Transverse colon (tissue), 4 donors: ENCODE results near the gene EVI5L. TPM values are rescaled to one million over a fixed set of nuclear protein-coding genes. Genes with fewer than 3 reads are reported as not detected.

Experiments
- DNase-seq: peaks from one replicate; pipeline ENCODE4 v3.0.0-alpha.2; 2019
- H3K27ac ChIP-seq, 4 donors: fragments of 200-600 bp; sonication (generic); 2 replicates each; pipeline ENCODE4 v1.5.1; 2016 to 2018; ENCODE audit warnings: inconsistent platforms in 4 of 4
- H3K27me3 ChIP-seq: fragments of 200-600 bp; sonication (generic); 2 replicates; pipeline ENCODE4 v1.5.1; 2017; ENCODE audit warnings: inconsistent platforms
- H3K36me3 ChIP-seq, 4 donors: fragments of 200-600 bp; sonication (generic); 2 replicates each; pipeline ENCODE4 v1.5.1; 2017 to 2019; ENCODE audit warnings: inconsistent platforms in 4 of 4
- H3K4me1 ChIP-seq, 4 donors: fragments of 200-600 bp; sonication (generic); 2 replicates each; pipeline ENCODE4 v1.5.1; 2017 to 2020; ENCODE audit warnings: inconsistent platforms in 4 of 4
- H3K4me3 ChIP-seq, 4 donors: fragments of 200-600 bp; sonication (generic); 1 replicate in 1 of 4; 2 replicates in 3 of 4; pipeline versions ENCODE4 v1.5.1 to v1.6.1; 2017 to 2019; ENCODE audit warnings: inconsistent platforms in 4 of 4
- H3K9me3 ChIP-seq, 2 donors: fragments of 200-600 bp; sonication (generic); 2 replicates each; pipeline ENCODE4 v1.5.1; 2017 to 2019; ENCODE audit warnings: inconsistent platforms in 2 of 2
- CTCF ChIP-seq, 5 experiments: fragments of 200-600 bp in 3 of 5; fragments of 450-650 bp in 2 of 5; sonication (generic) in 3 of 5; IDR thresholded peaks; 1 replicate in 2 of 5; 2 replicates in 3 of 5; pipeline ENCODE4 v1.5.1; 2016 to 2017; ENCODE audit warnings: antibody characterized with exemption in 5 of 5, inconsistent platforms in 3 of 5, mild to moderate bottlenecking in 2 of 5, moderate library complexity in 1 of 5
- EP300 ChIP-seq: sonication (generic); formaldehyde crosslinking; IDR thresholded peaks from one replicate; pipeline ENCODE4 v1.6.1; 2017; ENCODE audit warnings: antibody characterized with exemption, low read depth
- POLR2A ChIP-seq: fragments of 450-650 bp; IDR thresholded peaks from one replicate; pipeline ENCODE4 v1.6.1; 2016; ENCODE audit warnings: antibody characterized with exemption, mild to moderate bottlenecking, moderate library complexity
- POLR2AphosphoS5 ChIP-seq, 3 donors: sonication (generic); formaldehyde crosslinking; IDR thresholded peaks; one replicate each; pipeline ENCODE4 v1.6.1; 2016; ENCODE audit warnings: antibody characterized with exemption in 3 of 3
- WGBS, 2 donors: methylation state at CpG; one replicate each; pipeline ENCODE4 v1.1.5; 2018; ENCODE audit warnings: low coverage in 1 of 2; 5-methylcytosine and 5-hydroxymethylcytosine counted together
- in situ Hi-C, 4 donors: fragments of 200-750 bp; cut with MboI; loops; one replicate each; pipeline versions ENCODE4 v1.15.0 to v1.15.1; 2017; ENCODE audit warnings: low sequenced_read_pairs in 3 of 4, low pct_ligation_motif_present in 1 of 4, low pct_unique_long_range_greater_than_20kb in 1 of 4
- intact Hi-C: fragments of 100-400 bp; cut with DNase I; formaldehyde crosslinking; loops from one replicate; pipeline ENCODE4 v1.15.1; 2023; ENCODE audit warnings: low total_unique reads
- total RNA-seq, 4 donors: library from RNA; depleted of rRNA; stranded (reverse); fragments of >200 nt; gene quantifications; one replicate each; pipeline ENCODE4 v1.1.0, GENCODE V29; 2016

Gene EVI5L
- total RNA-seq, 4 donors from 2014 or later: 8.5 to 65.8 (median 15.0) TPM

DNA sequence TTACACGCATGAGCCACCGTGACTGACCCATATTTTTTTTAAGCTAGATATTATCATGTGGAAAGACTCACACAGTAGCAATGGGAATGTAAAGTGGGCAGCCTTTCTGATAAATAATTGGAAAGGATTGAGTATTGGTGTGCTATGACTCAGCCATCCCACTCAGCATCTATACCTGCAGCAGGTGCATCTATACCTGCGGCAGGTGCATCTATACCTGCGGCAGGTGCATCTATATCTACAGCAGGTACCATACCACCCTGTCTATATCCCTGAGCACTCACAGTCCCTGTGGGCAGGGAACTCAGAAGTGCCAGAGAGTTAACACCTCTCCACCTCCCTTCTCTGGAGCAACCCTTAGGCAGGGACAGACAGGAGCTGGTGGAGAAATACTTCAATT, 53.1 kb downstream of the EVI5L start:
- H3K4me3 ChIP-seq: no peak overlapping the region
- no peaks in the 10 kb centered on the region for H3K36me3 ChIP-seq
- no peak for TF ChIP-seq POLR2A
- no peak for TF ChIP-seq EP300
- TF ChIP-seq CTCF (IDR thresholded peaks at IDR 0.05): no peak
- TF ChIP-seq POLR2AphosphoS5 (IDR thresholded peaks at IDR 0.05): no peak
- no peak for DNase-seq
- H3K27ac ChIP-seq: no peak overlapping the region
- H3K4me1 ChIP-seq: peaks cover 0 to 4% (median 2%) of the 10 kb centered on the region in 4 donors
- H3K9me3 ChIP-seq: no peaks in the 10 kb centered on the region
- in situ Hi-C loops (no loop called here), intact Hi-C loops (no loop called here)
- H3K27me3 ChIP-seq: peaks cover 26% of the 10 kb centered on the region
- WGBS, 2 donors: 82% methylated on average over 4 of the region's 4 CpGs; no CpG with 5 or more reads in 1 of the 2 donors

- Histone ChIP-seq H3K4me3 (no peak overlapping the region), H3K36me3 (no peaks in the 10 kb centered on the region), H3K9me3 (no peaks in the 10 kb centered on the region), H3K4me1 (peaks cover 0 to 10% (median 9%) of the 10 kb centered on the region in 4 donors), H3K27ac (no peak overlapping the region), H3K27me3 (peaks cover 35% of the 10 kb centered on the region)
- no peak for DNase-seq
- intact Hi-C loops (no loop called here), in situ Hi-C loops (no loop called here)
- 81% methylated on average over 2 of the region's 2 CpGs; no CpG with 5 or more reads in 1 of the 2 donors for WGBS, 2 donors
- TF ChIP-seq POLR2AphosphoS5 (IDR thresholded peaks at IDR 0.05) (no peak), POLR2A (no peak), EP300 (no peak), CTCF (IDR thresholded peaks at IDR 0.05) (no peak)
Observed at GRCh38 chr19:7883796-7884570, 54.0 kb downstream of the EVI5L start.

DNA sequence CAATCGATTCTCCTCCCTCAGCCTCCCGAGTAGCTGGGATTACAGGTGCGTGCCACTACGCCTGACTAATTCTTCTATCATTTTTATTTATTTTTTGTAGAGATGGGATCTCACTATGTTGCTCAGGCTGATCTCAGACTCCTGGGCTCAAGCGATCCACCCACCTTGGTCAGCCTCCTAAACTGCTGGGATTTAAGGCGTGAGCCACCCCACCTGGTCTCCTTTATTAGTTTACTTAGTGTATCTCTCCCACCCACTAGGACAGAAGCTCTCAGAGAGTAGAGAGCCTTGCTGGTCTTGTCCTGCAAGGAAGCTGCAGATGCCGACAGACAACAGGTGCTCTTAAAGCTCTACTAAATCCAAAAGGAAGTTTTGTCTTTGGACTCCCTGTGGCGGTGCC, 55.8 kb downstream of the EVI5L start:
- TF ChIP-seq POLR2A: no peak
- no peak for TF ChIP-seq EP300
- TF ChIP-seq CTCF (IDR thresholded peaks at IDR 0.05): no peak
- no peak for TF ChIP-seq POLR2AphosphoS5 (IDR thresholded peaks at IDR 0.05)
- Histone ChIP-seq H3K27ac (no peak overlapping the region), H3K27me3 (peaks cover 44% of the 10 kb centered on the region), H3K4me3 (no peak overlapping the region), H3K9me3 (no peaks in the 10 kb centered on the region), H3K36me3 (no peaks in the 10 kb centered on the region), H3K4me1 (peaks cover 0 to 11% (median 9%) of the 10 kb centered on the region in 4 donors)
- in situ Hi-C loops: no loop called here
- intact Hi-C loops: no loop called here
- 61 to 74% methylated on average over 5 to 8 of the region's 8 CpGs for WGBS, 2 donors
- DNase-seq: no peak

- intact Hi-C loops: no loop called here
- DNase-seq: peak; percentile 5
- WGBS, 2 donors: 60 to 77% methylated on average over 6 to 14 of the region's 16 CpGs
- in situ Hi-C loops: no loop called here
- no peak overlapping the region for H3K27ac ChIP-seq
- no peak overlapping the region for H3K4me3 ChIP-seq
- no peaks in the 10 kb centered on the region for H3K36me3 ChIP-seq
- no peak for TF ChIP-seq POLR2A
- no peak for TF ChIP-seq CTCF (IDR thresholded peaks at IDR 0.05)
- no peak for TF ChIP-seq POLR2AphosphoS5 (IDR thresholded peaks at IDR 0.05)
- TF ChIP-seq EP300: no peak
- H3K27me3 ChIP-seq: peaks cover 38% of the 10 kb centered on the region
- peaks cover 0 to 11% (median 9%) of the 10 kb centered on the region in 4 donors for H3K4me1 ChIP-seq
- H3K9me3 ChIP-seq: no peaks in the 10 kb centered on the region
Observed at GRCh38 chr19:7887408-7888144, 57.6 kb downstream of the EVI5L start.
